H1 (cell line): ENCODE measurements around the gene C16orf87. TPM values are rescaled to one million over a fixed set of nuclear protein-coding genes. Genes with fewer than 3 reads are reported as not detected.

Experiments
- BACH1 ChIP-seq: IDR thresholded peaks from 2 replicates; pipeline ENCODE4 v1.6.1; 2012; ENCODE audit warnings: low read length, improper control_type of control experiment
- CBX8 ChIP-seq: fragments of 300-800, 300-1000 bp; sonication (generic); IDR thresholded peaks from 2 replicates; pipeline ENCODE4 v1.7.1; 2016; ENCODE audit warnings: low read depth, low read length, borderline replicate concordance
- FOSL1 ChIP-seq: IDR thresholded peaks from 2 replicates; pipeline ENCODE4 v1.6.1; 2011; ENCODE audit warnings: mild to moderate bottlenecking, low read depth, low read length, moderate library complexity; ENCODE audit not compliant: insufficient read depth
- GTF2F1 ChIP-seq: IDR thresholded peaks from 2 replicates; pipeline ENCODE4 v1.6.1; 2012; ENCODE audit warnings: low read depth, low read length, improper control_type of control experiment, borderline replicate concordance
- polyA plus RNA-seq, 7 experiments: library from polyadenylated mRNA; depleted of rRNA in 3 of 7; stranded (reverse) in 5 of 7; unstranded in 2 of 7; fragments of >200 nt in 5 of 7; fragments of 200-250 nt in 2 of 7; gene quantifications; 1 replicate in 5 of 7; 2 replicates in 1 of 7; 4 replicates in 1 of 7; pipeline versions ENCODE4 v1.2.1 to v1.2.3, GENCODE V29; 2011 to 2013; ENCODE audit warnings: missing spikeins in 2 of 7, mixed read lengths in 2 of 7
- total RNA-seq: library from RNA; stranded (reverse); fragmentation: NEBNext Ultra II Directional; extraction: Animal tissue kit (Norgen Biotek cat#: 25700); gene quantifications from 2 replicates; pipeline ENCODE4 v1.2.1, GENCODE V29; 2021
- TF ChIP-seq, protein P1 (sequence below), 3 experiments: IDR thresholded peaks; 1 replicate in 2 of 3; 2 replicates in 1 of 3; pipeline versions ENCODE4 v1.5.1 to v1.6.1; 2011; ENCODE audit warnings: low read length in 3 of 3, mild to moderate bottlenecking in 3 of 3, inconsistent platforms in 2 of 3, low read depth in 1 of 3, moderate library complexity in 1 of 3; ENCODE audit not compliant: insufficient read depth in 1 of 3; ENCODE audit errors: control extremely low read depth in 1 of 3

The C16orf87 gene
- total and polyA plus RNA-seq, 2 of the 8 experiments (the other 6 are each of a cell fraction or from before 2014, with no cell fraction given): 4.8 to 21.8 TPM

DNA sequence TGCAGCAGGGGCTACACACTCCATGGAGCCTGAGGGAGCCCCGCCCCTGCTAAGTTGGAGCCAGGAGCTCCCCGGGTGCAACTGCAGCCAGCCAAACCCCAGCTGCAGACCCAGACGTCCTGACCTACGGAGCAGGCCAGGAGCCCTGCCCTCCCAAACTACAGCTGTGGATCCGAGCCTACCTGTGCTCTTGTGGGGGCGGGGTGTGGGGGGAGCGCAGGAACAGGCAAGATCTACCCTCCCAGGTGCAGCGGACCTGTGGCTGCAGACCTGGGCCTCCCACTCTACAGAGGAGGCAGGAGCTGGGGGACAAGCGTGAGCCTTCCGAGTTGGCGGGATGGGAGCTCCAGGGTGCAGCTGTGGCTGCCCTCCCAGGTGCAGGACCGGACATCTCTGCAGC lies 53.2 kb downstream of the C16orf87 start (continued):
- TF ChIP-seq BACH1 (no peak), FOSL1 (no peak), CBX8 (no peak), GTF2F1 (no peak)
- TF ChIP-seq, protein P1, sequence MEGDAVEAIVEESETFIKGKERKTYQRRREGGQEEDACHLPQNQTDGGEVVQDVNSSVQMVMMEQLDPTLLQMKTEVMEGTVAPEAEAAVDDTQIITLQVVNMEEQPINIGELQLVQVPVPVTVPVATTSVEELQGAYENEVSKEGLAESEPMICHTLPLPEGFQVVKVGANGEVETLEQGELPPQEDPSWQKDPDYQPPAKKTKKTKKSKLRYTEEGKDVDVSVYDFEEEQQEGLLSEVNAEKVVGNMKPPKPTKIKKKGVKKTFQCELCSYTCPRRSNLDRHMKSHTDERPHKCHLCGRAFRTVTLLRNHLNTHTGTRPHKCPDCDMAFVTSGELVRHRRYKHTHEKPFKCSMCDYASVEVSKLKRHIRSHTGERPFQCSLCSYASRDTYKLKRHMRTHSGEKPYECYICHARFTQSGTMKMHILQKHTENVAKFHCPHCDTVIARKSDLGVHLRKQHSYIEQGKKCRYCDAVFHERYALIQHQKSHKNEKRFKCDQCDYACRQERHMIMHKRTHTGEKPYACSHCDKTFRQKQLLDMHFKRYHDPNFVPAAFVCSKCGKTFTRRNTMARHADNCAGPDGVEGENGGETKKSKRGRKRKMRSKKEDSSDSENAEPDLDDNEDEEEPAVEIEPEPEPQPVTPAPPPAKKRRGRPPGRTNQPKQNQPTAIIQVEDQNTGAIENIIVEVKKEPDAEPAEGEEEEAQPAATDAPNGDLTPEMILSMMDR (IDR thresholded peaks at IDR 0.05; ENCODE audit: control extremely low read depth in 1 of 3, insufficient read depth in 1 of 3, low read depth in 1 of 3, low read length in 3 of 3): no peak
